ENCODE measurements around the gene PEX12.

Gene PEX12

DNA sequence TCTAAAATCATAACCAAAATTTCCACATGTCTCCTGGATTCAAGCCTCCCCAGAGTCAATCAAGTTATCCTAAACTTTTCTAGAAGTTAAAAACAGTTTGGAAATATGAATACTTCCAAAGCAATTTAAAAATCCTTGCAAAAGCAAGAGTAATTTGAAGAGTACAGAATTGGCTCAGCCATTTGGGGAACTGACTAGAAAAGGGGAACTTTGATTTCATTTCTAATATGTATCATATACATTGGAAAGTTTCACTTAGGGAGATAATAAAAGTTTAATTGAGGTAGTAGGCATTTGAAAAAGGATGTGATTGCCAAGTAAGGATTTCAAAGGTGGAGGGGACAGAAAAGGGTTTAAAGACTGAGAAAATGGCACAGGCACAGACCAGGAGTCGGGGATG lies 31.9 kb downstream of the PEX12 start:
- H3K4me3 ChIP-seq (ENCODE audit: low read depth, low read length), result no peak overlapping the region
- TF ChIP-seq, protein P1, sequence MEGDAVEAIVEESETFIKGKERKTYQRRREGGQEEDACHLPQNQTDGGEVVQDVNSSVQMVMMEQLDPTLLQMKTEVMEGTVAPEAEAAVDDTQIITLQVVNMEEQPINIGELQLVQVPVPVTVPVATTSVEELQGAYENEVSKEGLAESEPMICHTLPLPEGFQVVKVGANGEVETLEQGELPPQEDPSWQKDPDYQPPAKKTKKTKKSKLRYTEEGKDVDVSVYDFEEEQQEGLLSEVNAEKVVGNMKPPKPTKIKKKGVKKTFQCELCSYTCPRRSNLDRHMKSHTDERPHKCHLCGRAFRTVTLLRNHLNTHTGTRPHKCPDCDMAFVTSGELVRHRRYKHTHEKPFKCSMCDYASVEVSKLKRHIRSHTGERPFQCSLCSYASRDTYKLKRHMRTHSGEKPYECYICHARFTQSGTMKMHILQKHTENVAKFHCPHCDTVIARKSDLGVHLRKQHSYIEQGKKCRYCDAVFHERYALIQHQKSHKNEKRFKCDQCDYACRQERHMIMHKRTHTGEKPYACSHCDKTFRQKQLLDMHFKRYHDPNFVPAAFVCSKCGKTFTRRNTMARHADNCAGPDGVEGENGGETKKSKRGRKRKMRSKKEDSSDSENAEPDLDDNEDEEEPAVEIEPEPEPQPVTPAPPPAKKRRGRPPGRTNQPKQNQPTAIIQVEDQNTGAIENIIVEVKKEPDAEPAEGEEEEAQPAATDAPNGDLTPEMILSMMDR (IDR thresholded peaks at IDR 0.05; ENCODE audit: low read depth, low read length), result no peak

DNA sequence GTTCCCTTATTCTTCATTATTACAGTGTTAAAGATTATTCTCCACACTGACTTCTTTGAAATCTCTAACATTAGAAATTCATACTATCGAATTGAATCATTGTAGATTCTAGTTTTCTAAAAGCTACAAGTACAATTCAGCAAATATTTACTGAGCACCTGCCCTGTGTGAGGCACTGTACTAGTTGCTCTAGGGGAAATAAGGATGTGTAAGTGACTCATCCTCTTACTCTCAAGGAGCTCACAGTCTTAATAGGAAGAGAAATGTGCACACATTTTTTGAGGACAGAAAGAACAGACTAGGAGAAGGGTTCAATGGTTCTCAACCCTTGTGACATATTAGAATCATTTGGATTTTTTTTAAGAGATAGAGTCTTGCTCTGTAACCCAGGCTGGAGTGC lies 33.2 kb downstream of the PEX12 start:
- TF ChIP-seq, protein P1 (IDR thresholded peaks at IDR 0.05; ENCODE audit: low read depth, low read length), result no peak
- no peak overlapping the region for H3K4me3 ChIP-seq (ENCODE audit: low read depth, low read length)

DNA sequence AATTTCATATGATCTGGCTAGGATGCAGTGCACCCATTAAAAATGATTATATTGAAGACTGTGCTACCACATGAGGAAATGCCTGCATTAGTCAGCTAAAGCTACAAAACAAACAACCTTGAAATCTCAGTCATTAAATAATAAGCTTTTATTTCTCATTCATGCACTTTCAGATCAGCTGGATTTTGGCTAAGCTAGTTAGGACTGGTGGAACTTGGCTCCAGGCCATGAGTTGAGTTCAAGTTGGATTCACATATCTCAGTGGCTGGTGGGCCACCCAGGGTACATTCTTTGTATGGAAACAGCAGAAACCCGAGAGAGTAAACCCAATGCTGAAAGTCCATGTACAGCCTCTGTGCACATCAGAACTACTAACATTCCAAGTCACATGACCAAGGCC lies 34.5 kb downstream of the PEX12 start:
- TF ChIP-seq, protein P1 (IDR thresholded peaks at IDR 0.05; ENCODE audit: low read depth, low read length), result no peak
- no peak overlapping the region for H3K4me3 ChIP-seq (ENCODE audit: low read depth, low read length)

- no peak overlapping the region for H3K4me3 ChIP-seq (ENCODE audit: low read depth, low read length)
- TF ChIP-seq, protein P1 (IDR thresholded peaks at IDR 0.05; ENCODE audit: low read depth, low read length), result no peak
Measured at GRCh38 chr17:35542990-35543389, 35.4 kb downstream of the PEX12 start.

DNA sequence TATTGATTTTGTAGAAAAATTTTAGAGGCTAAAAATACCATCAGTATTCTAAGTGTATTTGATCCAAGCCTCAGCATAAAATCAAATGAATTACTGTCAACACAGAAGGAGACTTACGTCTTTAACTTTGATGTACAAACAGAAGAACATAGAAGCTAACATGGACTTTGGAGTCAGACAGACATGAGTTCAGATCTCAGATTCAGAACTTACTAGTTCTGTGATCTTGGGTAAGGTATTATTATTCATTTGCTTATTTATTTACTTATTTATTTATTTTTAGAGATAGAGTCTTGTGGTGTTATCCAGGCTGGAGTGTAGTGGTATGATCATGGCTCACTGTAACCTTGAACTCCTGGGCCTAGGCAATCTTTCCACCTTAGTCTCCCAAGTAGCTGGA lies 36.9 kb downstream of the PEX12 start:
- TF ChIP-seq, protein P1 (IDR thresholded peaks at IDR 0.05; ENCODE audit: low read depth, low read length), result no peak
- H3K4me3 ChIP-seq (ENCODE audit: low read depth, low read length), result peak overlapping the region; percentile 54

DNA sequence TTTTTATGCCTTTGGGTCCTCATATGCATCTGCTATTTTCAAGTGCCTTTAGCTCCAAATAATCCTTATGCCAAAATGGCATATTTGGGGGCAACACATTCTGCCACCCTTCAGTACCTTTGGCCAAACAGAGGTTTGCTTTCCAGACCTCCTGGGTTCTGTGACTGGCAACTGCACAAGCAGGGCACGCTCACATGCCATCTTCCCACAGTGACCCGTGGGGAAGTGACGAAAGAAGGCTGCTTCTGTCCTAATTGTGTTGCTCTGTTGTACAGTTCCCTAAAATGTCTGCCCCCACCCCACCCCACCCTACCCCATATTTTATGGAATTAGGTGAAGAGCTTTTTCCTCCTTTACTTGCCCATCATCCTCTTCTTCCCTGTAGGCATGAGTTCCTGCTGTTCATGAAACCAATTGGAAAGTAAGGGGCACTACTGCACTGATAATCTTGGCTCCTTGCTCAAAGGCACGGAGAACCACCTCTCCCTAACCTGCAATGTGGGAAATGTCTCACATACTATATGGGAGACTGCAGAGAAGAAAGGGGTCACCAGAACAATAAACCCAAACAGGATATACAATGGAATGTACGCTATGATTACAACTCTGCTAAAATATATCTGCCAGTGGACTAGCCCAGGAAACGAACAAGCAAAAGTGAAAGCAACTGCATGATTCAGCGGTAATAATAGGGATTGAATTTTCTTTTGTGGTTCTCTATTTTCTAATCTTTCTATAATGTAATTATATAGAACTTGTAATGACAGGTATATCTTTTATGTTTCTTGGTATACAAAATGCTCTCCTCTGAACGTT lies 37.6 kb downstream of the PEX12 start:
- TF ChIP-seq, protein P1 (IDR thresholded peaks at IDR 0.05; ENCODE audit: low read depth, low read length), result no peak
- H3K4me3 ChIP-seq (ENCODE audit: low read depth, low read length), result peak overlapping the region; percentile 54

DNA sequence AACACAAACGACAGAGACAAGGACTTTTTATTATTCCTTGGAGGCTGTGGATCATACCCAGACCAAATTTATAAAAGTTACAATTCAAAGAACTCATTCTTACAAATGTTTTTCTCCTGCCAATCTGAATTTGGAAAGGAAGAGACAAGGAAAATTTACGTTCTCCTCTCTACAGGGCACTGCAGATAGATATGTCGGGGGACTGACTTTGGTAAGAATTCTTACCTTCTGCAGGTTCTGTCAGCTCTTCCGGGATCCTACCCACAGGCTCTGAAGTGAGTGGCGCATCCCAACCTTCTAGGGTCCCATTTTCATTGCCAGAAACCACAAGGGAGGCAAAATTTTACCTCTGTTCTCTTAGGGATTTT lies 38.7 kb downstream of the PEX12 start:
- TF ChIP-seq, protein P1 (IDR thresholded peaks at IDR 0.05; ENCODE audit: low read depth, low read length), result no peak
- no peak overlapping the region for H3K4me3 ChIP-seq (ENCODE audit: low read depth, low read length)

Measured in WI38 (cell line).